T-helper 1 cell (primary cell): ENCODE data around the gene SLIT3.

Source experiments
- DNase-seq, 5 donors: peaks; one replicate each; pipeline ENCODE4 v3.0.0-alpha.2; 2012 to 2020

The SLIT3 gene

DNA sequence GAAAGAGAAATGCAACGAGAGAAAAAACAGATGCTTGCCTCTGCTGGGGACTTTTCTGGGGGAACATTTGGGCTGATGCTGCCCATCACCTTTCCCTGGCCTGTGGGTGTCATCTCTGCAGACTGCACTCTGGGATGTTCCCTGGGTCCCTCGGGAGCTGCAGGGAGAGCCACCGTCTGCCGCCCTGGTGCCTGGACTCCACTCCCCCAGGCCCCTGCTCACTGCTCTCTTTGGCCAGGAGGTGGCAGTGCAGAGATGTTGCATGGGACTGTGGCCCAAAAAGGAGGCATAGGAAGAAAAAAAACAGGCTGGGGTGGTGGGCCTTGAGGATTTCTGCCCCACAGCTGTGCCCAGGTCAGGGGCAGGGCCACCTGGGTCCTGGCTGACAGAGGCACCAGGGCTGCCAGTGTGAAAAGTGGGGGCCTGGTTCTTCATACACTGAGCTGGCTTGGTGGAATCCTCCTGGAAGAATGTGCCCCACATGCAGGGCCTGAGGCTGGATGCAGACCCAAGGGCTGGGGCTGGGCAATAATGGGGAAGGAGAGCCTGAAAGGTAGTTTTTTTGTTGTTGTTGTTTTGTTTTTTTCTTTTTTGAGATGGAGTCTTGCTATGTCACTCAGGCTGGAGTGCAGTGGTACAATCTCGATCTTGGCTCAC, 353.6 kb downstream of the SLIT3 start:
- peak in 2 of 5 donors; percentile 3 to 14 for DNase-seq

GRCh38 chr5:168946363-168946762, 354.6 kb downstream of the SLIT3 start:
- DNase-seq: no peak

- no peak for DNase-seq
These were observed 356.9 kb downstream of the SLIT3 start for GRCh38 chr5:168944004-168944403.

- DNase-seq: no peak
These were observed 357.7 kb downstream of the SLIT3 start for GRCh38 chr5:168943091-168943884.

DNA sequence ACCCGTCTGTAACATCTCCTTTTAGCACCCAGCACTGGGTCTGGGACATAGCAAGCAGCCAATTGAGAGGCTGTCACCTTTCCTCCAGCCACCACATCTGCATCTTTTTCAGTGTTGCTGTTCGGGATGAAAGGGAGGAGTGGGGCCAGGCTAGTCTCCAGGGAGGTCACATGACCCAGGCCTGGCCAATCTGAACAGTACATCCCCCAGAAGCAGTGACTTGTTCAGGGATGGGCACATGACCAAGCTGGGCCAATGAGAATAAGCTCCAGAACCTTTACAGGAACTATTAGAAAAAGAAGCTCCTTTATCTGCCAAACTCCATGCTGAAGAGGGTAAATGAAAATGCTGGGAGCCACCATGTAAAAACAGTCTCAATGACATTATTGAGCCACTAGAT, 359.0 kb downstream of the SLIT3 start:
- no peak for DNase-seq

DNA sequence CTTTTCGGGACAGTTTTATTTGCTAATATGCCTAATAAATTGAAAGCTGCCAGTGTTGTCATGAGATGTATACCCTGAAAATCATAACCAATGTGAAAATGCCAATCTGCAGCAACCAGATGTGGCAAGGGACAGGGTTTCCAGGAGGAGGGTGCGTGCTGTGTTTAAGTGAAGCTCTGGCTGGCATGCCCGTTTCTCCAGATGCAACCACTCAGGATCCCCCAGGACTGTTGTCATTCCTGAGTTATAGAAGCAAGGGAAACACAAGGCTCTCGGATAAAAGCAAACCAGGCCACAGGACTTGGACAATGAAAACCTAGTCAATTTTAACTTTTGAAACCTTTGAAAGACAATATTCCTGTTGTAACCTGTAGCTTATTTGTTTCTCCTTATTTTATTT, 360.2 kb downstream of the SLIT3 start:
- no peak for DNase-seq

- DNase-seq: no peak
These were observed 360.9 kb downstream of the SLIT3 start for GRCh38 chr5:168939887-168940544.

DNA sequence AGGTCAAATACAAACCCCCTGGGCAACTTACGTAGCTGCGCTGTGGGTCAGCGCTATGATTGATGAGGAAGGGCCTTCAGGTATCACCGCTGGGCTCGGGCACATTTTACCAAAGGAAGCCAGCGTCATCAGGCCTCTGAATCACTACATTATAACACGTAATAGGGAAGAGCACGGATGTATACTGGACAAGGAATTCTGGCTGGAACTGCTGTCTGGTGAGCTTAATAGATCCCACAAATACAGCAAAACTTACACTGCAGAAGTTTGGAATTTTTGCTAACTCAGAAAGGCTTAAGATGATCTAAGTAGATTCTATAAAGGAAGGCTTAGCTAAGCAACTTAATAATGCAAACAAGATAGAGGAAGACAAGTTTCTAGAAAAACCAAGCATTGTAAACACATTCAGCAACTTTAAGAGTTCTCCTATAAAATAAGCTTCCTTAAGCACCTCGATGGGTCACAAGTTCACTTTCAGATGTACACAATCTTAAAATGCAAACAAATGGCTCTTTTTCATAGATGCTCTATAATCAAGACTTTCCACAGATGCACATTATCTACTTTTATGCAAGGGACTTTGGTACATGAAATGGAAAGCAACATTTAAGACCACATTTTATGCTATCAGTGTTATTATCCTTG, 361.7 kb downstream of the SLIT3 start:
- DNase-seq: no peak

DNA sequence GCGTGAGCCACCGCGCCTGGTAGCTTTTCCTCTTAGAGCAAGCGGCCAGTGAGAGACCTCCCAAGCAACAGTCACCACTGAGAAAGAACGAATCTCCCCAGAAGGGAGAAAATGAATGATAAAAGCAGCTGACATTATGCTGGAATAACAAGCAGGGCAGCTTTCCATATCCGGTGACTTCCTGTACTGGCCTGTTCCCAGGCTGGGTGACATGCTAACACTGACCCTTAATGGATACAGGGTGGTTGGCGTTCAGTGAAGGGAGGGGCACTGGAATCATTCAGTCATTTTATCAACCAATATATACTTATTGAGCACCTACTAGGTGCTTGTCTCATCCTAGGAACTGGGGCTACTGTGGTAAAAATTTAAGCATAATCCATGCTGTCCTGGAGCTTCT, 364.4 kb downstream of the SLIT3 start:
- DNase-seq: no peak

DNA sequence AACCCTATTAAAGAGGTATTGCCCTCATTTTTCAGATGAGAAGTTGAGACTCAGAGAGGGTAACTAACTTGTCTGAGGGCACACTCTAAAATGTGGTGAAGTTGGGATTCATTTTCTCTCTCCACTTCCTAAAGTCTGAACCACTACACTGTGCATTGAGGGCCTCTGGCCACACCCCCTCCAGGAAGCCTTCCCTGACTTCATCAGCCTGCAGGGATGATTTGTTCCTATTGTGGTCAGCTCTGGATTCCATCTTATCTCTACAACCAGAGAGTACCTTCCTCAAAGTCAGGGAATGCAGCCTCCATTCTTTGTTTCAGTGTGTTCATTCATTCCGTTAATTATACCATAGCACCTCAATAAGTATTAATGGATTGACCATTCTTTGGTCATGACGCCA, 365.8 kb downstream of the SLIT3 start:
- no peak for DNase-seq

GRCh38 chr5:168934169-168934568, 366.8 kb downstream of the SLIT3 start:
- no peak for DNase-seq

DNA sequence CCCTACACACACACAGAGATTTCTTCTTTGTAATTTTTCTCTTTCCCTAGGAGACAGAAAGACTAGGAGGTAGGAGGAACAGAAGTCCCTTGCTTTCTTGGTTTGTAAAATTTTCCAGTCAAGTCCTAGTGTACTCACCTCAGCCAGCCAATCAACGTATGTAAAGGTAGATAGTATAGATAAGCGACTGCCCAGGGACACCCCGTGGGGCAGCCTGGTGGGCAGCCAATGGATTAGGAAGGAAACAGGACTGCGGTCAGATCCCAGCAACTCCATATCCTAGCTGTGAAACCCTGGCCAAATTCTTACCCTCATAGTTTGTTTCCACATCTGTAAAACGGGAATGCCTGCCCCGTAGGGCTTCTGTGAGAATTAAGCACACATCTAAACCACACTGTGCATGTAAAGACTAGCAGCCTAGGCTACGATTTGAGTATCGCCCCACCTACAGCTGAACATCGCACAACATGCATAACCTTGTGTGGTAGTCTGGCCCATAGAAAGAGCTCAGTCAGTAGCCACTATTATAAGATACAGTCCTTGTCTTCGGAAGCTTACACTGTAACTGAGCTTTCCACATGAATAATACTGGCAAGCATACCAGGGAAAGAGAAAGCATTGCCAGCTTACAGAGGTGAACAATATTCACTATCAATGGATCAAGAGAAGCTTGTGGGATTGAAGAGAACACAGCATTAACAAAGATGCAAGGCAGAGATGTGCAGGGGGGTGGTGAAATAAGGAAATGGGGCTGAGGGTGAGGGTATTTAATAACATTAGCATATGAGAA, 368.3 kb downstream of the SLIT3 start:
- no peak for DNase-seq

DNA sequence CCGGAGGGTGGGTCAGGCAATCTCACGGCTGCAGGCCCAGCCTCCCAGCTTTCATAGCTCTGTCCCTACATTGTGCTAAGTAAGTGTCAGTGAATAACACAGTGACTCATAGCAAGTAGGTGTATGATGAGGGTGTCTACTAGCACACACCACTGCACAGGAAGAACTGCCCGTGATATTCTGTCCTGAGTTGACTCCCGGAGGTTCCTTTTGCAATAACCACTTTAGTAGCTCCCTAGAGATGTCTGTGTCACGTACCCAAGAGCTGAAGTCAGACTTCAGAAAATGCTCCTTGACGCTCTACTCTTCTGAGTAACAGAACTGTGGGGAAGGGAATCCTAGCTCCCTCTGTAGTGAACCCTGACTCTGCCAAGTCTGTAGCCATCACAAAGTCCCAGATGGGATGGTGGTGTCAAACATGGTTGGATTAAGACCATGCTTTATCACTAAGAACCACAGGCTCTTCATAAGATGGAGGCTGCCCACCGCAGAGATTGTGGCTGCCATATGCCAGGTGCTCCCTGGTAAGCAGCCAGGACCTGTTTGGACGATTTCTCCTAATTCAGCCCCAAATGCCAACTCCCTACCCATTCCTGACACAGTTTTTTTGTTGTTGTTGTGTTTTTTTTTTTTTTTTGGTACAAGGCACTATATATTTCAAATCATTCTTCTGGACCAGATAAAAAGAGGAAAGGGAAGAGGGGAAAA, 369.1 kb downstream of the SLIT3 start:
- no peak for DNase-seq

DNA sequence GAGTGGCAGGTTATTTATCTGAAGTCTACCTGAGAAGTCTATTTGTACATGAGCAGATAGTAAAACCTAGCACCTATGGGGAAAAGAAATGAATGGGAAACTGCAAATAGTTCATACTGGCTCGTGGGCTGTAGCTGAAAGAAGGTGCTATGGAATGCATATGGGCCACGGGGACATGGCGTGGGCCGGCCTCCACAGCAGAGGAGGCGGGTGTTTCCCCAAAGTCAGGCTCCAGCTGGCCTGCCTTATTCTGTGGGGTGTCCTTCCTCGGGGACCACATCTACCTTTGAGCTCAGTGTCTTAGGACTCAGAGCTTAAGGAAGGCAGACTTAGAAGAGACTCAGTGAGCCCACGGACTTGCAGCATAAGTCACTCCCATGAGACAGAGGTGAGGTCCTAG, 371.3 kb downstream of the SLIT3 start:
- DNase-seq: no peak

GRCh38 chr5:168925160-168925559, 375.8 kb downstream of the SLIT3 start:
- DNase-seq: no peak

DNA sequence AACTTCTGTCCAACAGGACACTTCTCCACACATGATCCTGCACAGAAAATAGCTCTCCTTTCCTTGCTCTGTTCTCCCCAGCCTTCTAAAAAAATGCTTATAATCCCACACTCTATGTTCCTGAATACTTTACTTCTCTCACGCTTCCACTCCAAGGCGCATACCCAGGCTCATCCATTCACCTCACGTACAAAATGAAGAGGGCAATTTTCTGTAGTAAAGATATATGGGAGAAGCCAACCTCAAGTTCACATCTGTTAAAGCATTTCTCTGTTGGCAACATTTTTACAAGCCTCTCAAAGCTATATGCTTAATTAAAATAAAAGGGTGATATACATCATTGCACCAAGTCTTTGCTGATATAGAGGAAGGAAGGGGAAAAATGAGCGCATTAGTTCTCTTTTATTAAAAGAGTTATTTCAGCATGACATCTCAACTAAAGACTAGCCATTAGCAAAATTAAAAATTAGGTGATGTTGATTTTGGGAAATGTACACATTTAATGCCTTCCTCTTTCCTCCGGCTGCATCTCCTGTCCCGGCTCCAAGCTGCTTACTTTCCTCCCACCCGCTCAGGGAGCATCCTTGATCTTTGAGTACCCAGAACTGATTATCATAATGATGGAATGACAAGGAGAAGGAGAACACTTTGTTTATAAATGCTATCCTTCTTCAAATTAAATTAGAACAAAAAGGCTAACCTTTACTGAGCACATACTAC, 379.6 kb downstream of the SLIT3 start:
- DNase-seq: no peak

GRCh38 chr5:168920019-168920810, 380.7 kb downstream of the SLIT3 start:
- no peak for DNase-seq

- DNase-seq: no peak
These were observed 382.9 kb downstream of the SLIT3 start for GRCh38 chr5:168917947-168918600.

DNA sequence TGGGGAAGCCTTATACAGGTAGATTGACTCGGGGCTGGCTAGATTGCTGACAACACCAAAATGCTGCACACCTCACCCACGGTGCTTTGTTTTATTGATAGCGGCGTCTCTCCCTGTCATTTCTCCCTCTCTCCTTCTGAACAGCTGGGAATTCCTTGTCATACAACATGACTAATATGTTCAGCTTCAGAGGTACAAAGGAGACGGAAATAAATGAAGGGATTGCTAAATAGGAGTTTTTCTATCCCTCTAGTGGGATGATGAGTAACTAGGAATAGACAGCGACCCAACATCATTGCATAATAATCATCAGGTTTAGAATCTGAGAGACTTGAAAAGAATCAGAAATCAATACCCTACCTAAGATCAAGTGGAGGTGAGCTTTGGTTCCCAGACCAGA, 384.1 kb downstream of the SLIT3 start:
- DNase-seq: no peak

DNA sequence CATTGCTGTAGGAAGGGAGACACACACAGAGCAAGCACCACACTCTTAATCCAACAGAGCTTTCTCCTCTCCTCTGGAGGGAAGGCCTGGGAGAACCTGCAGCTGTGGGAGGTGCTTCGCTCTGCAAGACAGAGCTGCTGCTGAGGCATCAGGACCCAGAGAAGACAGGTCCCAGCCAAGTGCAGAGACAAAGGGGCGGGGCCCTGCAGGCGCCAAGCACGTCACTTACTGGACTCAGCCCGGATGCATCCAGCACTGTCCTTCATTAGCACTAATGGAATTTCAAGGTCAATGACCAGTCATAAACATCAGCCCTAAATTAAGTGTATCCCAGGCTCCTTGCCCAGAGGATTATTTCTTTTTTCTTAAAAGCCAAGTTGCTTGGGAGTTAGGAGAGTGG, 384.7 kb downstream of the SLIT3 start:
- DNase-seq: no peak
